SU-DHL-6 (cell line): ENCODE data around the gene AGPAT3.

Experiments used
- EZH2phosphoT487 ChIP-seq: fragments of 200-600 bp; sonication (generic), shearing (Covaris generic); conservative IDR thresholded peaks from 2 replicates; pipeline ENCODE4 v1.6.1; 2018; ENCODE audit warnings: mild to moderate bottlenecking, antibody characterized with exemption, low read length, moderate library complexity, mixed read lengths
- TF ChIP-seq, protein P1 (sequence below): fragments of 200-600 bp; sonication (generic); IDR thresholded peaks from one replicate; pipeline ENCODE4 v1.5.1; 2017; ENCODE audit warnings: antibody characterized with exemption, mild to moderate bottlenecking, low read length, moderate library complexity; ENCODE audit not compliant: insufficient read depth, poor library complexity, severe bottlenecking

DNA sequence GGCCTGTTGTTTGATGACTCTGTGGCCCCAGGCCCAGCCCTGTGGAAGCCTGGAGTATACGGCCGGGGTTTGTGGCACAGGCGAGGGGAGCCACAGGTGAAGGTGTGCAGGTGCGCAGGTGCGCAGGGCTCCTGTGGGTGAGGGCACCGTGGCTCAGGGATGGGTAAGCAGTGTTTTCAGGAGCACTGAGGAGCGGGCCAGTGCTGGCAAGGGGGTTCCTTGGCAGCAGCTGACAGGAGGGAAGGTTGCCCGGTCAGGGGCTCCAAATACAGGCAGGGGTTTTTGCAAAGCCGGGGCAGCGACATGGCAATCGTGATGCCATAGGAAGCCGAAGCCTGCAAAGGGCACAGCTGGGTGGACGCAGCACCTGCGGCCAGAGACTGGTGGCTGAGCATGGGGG is 20.7 kb downstream of the AGPAT3 start:
- TF ChIP-seq, protein P1, sequence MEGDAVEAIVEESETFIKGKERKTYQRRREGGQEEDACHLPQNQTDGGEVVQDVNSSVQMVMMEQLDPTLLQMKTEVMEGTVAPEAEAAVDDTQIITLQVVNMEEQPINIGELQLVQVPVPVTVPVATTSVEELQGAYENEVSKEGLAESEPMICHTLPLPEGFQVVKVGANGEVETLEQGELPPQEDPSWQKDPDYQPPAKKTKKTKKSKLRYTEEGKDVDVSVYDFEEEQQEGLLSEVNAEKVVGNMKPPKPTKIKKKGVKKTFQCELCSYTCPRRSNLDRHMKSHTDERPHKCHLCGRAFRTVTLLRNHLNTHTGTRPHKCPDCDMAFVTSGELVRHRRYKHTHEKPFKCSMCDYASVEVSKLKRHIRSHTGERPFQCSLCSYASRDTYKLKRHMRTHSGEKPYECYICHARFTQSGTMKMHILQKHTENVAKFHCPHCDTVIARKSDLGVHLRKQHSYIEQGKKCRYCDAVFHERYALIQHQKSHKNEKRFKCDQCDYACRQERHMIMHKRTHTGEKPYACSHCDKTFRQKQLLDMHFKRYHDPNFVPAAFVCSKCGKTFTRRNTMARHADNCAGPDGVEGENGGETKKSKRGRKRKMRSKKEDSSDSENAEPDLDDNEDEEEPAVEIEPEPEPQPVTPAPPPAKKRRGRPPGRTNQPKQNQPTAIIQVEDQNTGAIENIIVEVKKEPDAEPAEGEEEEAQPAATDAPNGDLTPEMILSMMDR = no peak
- no peak for TF ChIP-seq EZH2phosphoT487
